ENCODE measurements around the gene SLC6A11.

The SLC6A11 gene

DNA sequence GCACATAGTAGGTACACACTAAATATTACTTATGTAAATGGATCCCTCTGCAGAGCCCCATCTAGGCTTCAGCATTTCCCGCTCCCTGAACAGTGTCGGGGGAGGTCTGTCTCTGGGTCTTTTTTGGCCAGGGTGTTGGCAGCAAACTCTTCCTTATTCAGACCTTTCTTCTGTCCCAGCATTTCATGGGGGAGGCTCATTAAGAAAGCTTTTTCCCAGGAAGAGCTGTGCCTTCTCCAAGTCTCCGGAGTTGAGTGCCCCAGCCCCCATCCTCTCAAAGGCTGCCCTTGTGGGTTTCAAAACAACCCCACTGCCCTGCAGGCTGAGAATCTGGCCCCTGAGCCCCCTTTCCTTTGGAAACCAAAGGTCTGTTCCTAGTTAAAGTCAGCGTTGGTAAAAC, 25.1 kb downstream of the SLC6A11 start:
- DNase-seq (ENCODE audit: low read depth) = no peak

- no peak for DNase-seq (ENCODE audit: low read depth)
Measured at GRCh38 chr3:10843378-10843777, 27.4 kb downstream of the SLC6A11 start.

DNA sequence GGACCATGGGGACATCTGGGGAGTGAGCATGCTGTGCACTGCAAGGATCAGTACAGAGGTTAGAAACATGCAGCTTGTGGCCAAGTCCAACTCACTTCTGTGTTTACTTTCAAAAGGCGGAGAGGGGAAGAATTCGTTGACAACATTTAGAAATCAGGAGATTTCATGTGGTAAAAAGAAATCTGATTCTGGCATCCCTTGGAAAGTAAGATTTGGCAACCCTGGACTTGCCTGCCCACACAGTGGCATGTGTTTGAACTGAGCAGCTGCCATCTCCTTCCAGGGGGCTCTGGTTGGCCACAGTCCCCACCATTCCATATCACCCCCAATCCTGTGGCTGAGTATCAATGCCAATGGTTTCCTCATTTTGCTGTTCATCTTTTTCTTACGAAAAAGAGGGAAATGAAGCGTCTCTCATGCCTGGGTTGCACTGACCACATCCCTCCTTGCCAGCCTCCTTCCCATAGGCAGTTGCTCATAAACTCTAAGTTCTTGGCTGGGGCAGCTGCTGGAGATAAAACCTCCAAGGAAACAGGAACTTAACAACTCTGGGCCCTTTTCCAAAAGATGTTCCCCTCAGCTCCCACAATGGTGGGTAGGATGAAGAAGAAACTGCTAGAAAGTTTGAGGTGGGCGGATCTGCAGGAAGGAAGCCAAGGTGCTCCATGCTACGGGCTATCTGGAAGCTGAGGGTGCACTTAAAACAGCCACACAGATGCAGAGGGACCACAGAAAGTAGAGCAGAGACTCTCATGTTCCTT, 29.2 kb downstream of the SLC6A11 start:
- no peak for DNase-seq (ENCODE audit: low read depth)

DNA sequence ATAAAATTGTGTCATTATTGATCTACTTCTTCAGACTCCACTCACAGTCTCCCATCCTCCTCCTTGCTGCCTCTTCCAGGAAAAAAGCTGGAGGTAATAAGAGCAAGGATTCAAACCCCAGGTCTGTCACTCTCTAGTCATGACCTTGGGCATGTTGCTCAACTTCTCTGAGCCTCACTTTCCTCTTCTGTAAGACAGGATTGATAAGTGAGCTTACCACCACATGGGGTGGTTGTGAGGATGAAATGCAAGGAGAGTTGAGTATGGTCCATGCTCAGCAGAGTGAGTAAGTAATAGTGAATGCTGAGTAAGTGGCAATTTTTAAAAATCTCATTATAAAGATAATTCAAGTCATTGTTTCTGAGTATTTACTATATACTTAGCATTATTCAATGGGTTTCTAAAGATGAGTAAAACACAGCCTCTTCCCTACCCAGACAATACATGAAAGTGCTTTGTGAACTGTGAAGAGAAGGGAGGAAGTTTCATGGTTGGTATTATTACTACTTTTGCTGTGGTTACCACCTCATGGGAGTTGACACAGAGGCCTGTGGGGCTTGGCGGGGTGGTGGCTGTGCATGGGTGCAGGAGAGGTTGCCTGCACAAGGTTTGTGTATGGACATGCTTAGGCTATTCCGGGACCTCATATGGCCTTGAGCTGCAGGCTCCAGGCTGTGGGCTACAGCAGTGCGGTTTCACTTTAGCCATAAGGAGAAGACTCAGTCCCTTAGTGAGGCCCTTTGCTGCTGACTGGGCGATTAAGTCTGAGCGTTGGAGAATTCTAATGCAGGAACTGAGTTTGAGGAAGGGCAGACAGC, 30.0 kb downstream of the SLC6A11 start:
- DNase-seq (ENCODE audit: low read depth) = no peak

GRCh38 chr3:10846657-10846975, 30.6 kb downstream of the SLC6A11 start:
- DNase-seq (ENCODE audit: low read depth) = no peak

DNA sequence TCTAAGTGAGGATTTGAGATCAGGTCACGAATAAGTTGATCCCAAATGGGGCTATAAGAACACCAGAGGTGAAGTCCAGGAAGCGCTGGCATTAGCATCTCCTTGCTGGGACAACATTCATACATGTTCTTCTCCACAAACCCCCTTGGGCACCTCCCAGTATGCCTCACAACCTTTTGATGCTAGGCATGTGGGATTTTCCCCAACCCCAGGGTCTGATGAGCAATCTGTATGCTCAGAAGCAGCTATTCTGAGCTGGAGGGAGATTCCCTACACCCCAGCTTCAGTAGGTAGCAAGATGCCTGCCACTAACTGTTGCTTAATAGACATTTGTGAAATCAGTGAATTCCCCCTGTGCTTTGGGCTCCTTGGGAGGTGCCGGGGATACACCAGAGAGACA, 32.2 kb downstream of the SLC6A11 start:
- no peak for DNase-seq (ENCODE audit: low read depth)

- no peak for DNase-seq (ENCODE audit: low read depth)
Measured at GRCh38 chr3:10852066-10852808, 36.2 kb downstream of the SLC6A11 start.

GRCh38 chr3:10855083-10855870, 39.2 kb downstream of the SLC6A11 start:
- DNase-seq (ENCODE audit: low read depth) = no peak

DNA sequence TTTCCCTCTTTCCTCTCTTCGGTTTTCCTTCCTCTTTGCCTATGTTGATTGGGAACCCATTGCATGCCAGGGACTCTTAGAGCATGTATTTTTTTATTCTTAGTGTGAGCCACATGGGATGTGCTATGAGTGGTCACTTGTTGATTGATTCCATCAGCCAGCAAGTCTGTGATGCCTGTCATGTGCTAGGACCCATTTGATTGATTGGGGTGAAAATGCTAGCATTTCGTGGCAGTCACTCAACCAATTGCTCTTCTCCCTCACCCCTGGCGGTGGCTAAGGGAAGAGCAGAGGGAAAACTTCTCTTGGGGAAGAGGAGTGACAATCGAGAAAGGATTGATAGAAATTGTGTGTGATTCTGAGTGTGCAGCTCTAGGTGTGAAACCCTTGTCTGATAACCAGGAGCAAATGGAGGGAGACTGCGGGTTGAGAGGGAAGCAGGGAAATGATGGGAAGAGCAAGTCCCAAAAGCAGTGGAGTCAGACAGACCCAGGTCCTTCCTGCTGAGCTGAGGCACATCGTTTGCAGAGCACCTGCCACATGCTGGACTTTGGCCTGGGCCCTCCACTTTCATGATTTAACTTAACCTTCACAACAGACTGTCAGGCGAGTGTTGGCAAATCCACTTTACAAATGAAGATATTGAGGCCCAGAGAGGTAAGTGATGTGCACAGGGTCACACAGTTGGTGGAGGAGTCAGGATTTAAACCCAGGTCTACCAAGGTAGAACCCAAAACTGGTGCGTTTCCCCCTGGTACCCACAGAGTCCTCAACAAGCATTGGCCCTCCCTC, 40.0 kb downstream of the SLC6A11 start:
- no peak for DNase-seq (ENCODE audit: low read depth)

DNA sequence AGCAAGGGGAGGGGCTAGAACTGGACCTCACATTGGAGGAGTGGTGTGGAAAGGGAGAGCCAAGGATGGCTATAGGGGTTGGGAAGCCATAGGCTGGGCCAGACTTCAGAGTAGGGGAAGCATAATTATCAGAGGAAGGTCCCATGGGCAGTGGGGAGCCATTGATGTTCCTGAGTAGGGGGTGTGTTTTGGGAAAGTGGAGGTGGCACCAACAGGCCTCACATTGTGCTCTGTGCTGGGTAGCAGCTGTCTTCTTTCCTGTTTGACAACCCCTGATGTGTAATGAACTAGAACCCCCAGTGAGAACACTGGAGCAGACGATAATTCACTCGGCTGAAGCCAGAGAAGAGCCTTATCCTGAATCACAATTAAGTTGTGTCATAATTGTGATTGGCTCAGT, 41.2 kb downstream of the SLC6A11 start:
- DNase-seq (ENCODE audit: low read depth) = no peak

- no peak for DNase-seq (ENCODE audit: low read depth)
Measured at GRCh38 chr3:10858091-10858490, 42.1 kb downstream of the SLC6A11 start.

DNA sequence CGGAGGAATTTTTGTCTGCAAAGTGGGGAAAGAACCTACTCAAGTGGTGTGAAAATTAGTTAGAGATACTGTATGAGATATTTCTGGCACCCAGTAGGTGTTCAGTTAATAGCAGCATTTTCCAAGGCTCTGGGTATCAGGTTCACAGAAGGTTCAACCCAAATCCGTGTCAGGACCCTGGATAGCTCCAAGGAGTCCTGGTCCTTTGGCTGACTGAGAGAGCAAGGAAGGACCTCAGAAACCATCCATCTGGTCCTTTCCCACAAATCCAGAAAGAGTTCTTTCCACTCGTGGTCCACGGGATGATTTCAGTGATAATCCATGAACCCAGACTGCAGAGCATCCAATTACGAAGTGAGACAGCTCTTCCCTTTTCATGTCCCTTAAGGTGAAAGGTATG, 51.4 kb downstream of the SLC6A11 start:
- no peak for DNase-seq (ENCODE audit: low read depth)

- no peak for DNase-seq (ENCODE audit: low read depth)
Measured at GRCh38 chr3:10869460-10869859, 53.4 kb downstream of the SLC6A11 start.

- DNase-seq (ENCODE audit: low read depth) = no peak
Measured at GRCh38 chr3:10870296-10870695, 54.3 kb downstream of the SLC6A11 start.

- DNase-seq (ENCODE audit: low read depth) = no peak
Measured at GRCh38 chr3:10873415-10873814, 57.4 kb downstream of the SLC6A11 start.

DNA sequence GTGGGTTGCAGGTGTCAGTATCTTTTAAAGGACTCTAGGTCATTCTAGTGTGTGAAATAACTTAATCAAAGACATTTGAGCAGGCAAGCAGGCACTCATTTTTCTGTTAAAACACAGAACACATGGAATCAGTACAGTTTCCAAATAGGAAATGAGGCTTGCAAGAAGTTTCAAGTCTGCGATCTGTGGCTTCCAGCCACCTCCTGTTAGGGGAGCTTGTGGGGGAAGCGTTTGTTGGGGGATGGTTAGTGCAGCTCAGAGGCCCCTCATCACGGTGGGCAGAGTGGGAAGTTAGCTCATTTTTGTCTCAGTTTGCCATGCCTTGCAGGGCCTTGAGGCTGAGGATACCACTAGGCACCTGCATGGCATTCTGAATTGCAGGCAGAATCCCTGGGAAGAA, 59.9 kb downstream of the SLC6A11 start:
- DNase-seq (ENCODE audit: low read depth) = no peak

GRCh38 chr3:10876661-10877060, 60.6 kb downstream of the SLC6A11 start:
- no peak for DNase-seq (ENCODE audit: low read depth)

GRCh38 chr3:10882851-10883250, 66.8 kb downstream of the SLC6A11 start:
- DNase-seq (ENCODE audit: low read depth) = no peak

DNA sequence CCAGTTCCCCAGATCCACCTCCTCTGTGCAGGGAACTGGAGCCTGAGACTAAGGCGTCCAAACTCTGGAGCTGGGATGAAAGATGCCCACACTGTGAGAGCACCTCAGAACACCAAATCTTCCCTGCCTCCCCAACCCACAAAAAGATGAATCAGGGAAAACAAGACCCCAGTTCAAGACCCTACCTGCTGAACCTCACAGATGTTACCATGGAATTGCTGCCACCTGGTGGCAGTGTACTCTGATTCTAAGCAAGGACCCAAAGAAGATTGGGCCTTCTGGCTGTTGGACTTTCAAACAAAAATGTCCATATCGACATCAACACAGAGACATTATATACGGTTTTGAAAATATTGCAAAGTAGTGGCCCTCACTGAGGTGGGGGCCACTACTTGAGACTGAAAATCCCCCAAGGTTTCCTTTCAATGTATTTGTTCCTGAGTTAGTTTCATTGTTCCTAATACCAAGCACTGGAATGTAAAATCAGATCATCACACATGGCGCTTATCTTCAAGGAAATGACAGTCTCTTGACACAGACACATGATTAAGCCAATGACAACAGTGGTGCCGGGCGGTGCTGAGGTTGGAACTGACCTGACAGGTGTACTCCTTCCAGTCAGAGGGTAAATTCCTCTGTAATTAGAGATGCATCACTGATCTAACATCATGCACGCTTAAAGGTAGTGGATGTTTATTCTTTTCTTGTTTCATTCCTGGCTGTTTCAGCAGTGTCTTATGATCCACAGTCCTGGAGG, 67.6 kb downstream of the SLC6A11 start:
- DNase-seq (ENCODE audit: low read depth) = no peak

DNA sequence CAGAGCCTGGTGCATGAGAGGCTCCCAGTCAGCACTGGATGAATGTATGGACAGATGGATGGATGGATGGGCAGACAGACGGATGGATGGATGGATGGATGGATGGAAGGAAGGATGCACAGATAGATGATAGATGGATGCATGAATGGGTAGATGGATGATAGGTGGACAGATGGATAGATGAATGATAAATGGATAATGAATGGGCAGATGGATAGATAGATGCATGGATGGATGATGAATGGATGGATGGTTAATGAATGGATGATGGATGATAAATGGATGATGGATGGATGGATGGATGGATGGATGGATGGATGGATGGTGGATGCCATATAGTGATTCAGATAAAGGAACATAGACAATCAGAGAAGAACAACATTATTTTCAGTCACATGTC, 71.0 kb downstream of the SLC6A11 start:
- no peak for DNase-seq (ENCODE audit: low read depth)

All from stromal cell of bone marrow (primary cell).